Activated B cell treated with CpG ODN at 0.5 μM for 24 hours (primary cell): ENCODE results near the gene SYS1. TPM values are rescaled to one million over a fixed set of nuclear protein-coding genes. Genes with fewer than 3 reads are reported as not detected.

Experiments
- ATAC-seq: fragments of 200-7000 bp; cut with Tn5 transposase; one replicate; pipeline ENCODE4 v1.10.0; 2021; ENCODE audit warnings: low read depth, mild to moderate bottlenecking, moderate library complexity
- CTCF ChIA-PET: fragments of 350-600 bp; sonication (Branson Sonifier 250); formaldehyde crosslinking; loops from one replicate; lab custom pipeline; 2021; ENCODE audit warnings: antibody characterized with exemption; lab: Charles Lee
- POLR2A ChIA-PET: fragments of 350-600 bp; sonication (Branson Sonifier 250); formaldehyde crosslinking; loops from one replicate; lab custom pipeline; 2021; ENCODE audit warnings: antibody characterized with exemption; lab: Charles Lee
- DNase-seq: peaks from one replicate; pipeline ENCODE4 v3.0.0; 2022
- H3K27ac Mint-ChIP-seq: one replicate; pipeline ENCODE4 v1.8.0; 2020; ENCODE audit warnings: mixed read lengths
- H3K27me3 Mint-ChIP-seq: one replicate; pipeline ENCODE4 v1.8.0; 2021; ENCODE audit warnings: mixed read lengths
- H3K36me3 Mint-ChIP-seq: one replicate; pipeline ENCODE4 v1.8.0; 2021; ENCODE audit warnings: low read depth, mixed read lengths
- H3K4me1 Mint-ChIP-seq: one replicate; pipeline ENCODE4 v1.8.0; 2021; ENCODE audit warnings: mixed read lengths
- H3K4me3 Mint-ChIP-seq: one replicate; pipeline ENCODE4 v1.8.0; 2020; ENCODE audit warnings: mild to moderate bottlenecking, mixed read lengths
- H3K9me3 Mint-ChIP-seq: one replicate; pipeline ENCODE4 v1.8.0; 2020; ENCODE audit warnings: mixed read lengths
- CTCF ChIP-seq: fragments of 200-600 bp; IDR thresholded peaks from one replicate; pipeline ENCODE4 v1.8.0; 2022; ENCODE audit warnings: antibody characterized with exemption, mild to moderate bottlenecking
- intact Hi-C: fragments of 100-400 bp; cut with micrococcal nuclease; formaldehyde crosslinking; loops from one replicate; pipeline ENCODE4 v1.15.1; 2024
- total RNA-seq: library from RNA; stranded (reverse); gene quantifications from 2 replicates; pipeline ENCODE4 v1.2.3, GENCODE V29; 2022

The SYS1 gene
- total RNA-seq, 1 donor from 2014 or later: 35.2 TPM

- Mint-ChIP-seq H3K36me3 (no peaks in the 10 kb centered on the region), H3K4me3 (no peak overlapping the region), H3K27me3 (peaks cover 8% of the 10 kb centered on the region), H3K9me3 (no peaks in the 10 kb centered on the region), H3K27ac (no peak overlapping the region), H3K4me1 (no peaks in the 10 kb centered on the region)
- POLR2A ChIA-PET: no interaction called here
- ATAC-seq (no peak), DNase-seq (no peak)
- intact Hi-C loops: no loop called here
- CTCF ChIA-PET: no interaction called here
- no peak for TF ChIP-seq CTCF
These were observed 23.9 kb upstream of the SYS1 start for GRCh38 chr20:45339084-45339483.

- no peak for TF ChIP-seq CTCF
- no peak overlapping the region for H3K4me3 Mint-ChIP-seq
- no peak overlapping the region for H3K27ac Mint-ChIP-seq
- intact Hi-C loops: no loop called here
- no peaks in the 10 kb centered on the region for H3K36me3 Mint-ChIP-seq
- ATAC-seq: no peak
- CTCF ChIA-PET: no interaction called here
- H3K27me3 Mint-ChIP-seq: peaks cover 12% of the 10 kb centered on the region
- no peaks in the 10 kb centered on the region for H3K9me3 Mint-ChIP-seq
- DNase-seq: no peak
- no peaks in the 10 kb centered on the region for H3K4me1 Mint-ChIP-seq
- POLR2A ChIA-PET: no interaction called here
These were observed 23.2 kb upstream of the SYS1 start for GRCh38 chr20:45339799-45340198.

- no peak for TF ChIP-seq CTCF
- Mint-ChIP-seq H3K4me3 (no peak overlapping the region), H3K9me3 (no peaks in the 10 kb centered on the region), H3K27me3 (peaks cover 14% of the 10 kb centered on the region), H3K27ac (no peak overlapping the region), H3K4me1 (no peaks in the 10 kb centered on the region), H3K36me3 (no peaks in the 10 kb centered on the region)
- no peak for DNase-seq
- ChIA-PET POLR2A (no interaction called here), CTCF (no interaction called here)
- intact Hi-C loops: no loop called here
- no peak for ATAC-seq
These were observed 22.6 kb upstream of the SYS1 start for GRCh38 chr20:45340236-45340847.

- ChIA-PET CTCF (no interaction called here), POLR2A (no interaction called here)
- intact Hi-C loops: no loop called here
- Mint-ChIP-seq H3K9me3 (no peaks in the 10 kb centered on the region), H3K4me1 (no peaks in the 10 kb centered on the region), H3K36me3 (no peaks in the 10 kb centered on the region), H3K27me3 (peaks cover 14% of the 10 kb centered on the region), H3K27ac (no peak overlapping the region), H3K4me3 (no peak overlapping the region)
- DNase-seq (no peak), ATAC-seq (no peak)
- TF ChIP-seq CTCF: no peak
These were observed 22.0 kb upstream of the SYS1 start for GRCh38 chr20:45340951-45341350.

- CTCF ChIA-PET: no interaction called here
- Mint-ChIP-seq H3K9me3 (no peaks in the 10 kb centered on the region), H3K36me3 (no peaks in the 10 kb centered on the region), H3K4me3 (no peak overlapping the region), H3K27me3 (peaks cover 15% of the 10 kb centered on the region), H3K27ac (no peak overlapping the region), H3K4me1 (no peaks in the 10 kb centered on the region)
- DNase-seq (no peak), ATAC-seq (no peak)
- intact Hi-C loops: no loop called here
- no peak for TF ChIP-seq CTCF
- POLR2A ChIA-PET: no interaction called here
These were observed 21.4 kb upstream of the SYS1 start for GRCh38 chr20:45341579-45341938.
